GM20431 (cell line): ENCODE results near the gene HPCA.
"Not testable (repeated sequence)": the region's sequence is repeated elsewhere in the genome, so short reads cannot be mapped to it uniquely, and the experiment has no call there.

Experiments
- in situ Hi-C: fragments of 300-500 bp; cut with MseI, MboI; formaldehyde crosslinking; loops from one replicate; pipeline ENCODE4 v1.15.0; 2020; ENCODE audit warnings: low sequenced_read_pairs; ENCODE audit not compliant: unreplicated experiment

The HPCA gene

DNA sequence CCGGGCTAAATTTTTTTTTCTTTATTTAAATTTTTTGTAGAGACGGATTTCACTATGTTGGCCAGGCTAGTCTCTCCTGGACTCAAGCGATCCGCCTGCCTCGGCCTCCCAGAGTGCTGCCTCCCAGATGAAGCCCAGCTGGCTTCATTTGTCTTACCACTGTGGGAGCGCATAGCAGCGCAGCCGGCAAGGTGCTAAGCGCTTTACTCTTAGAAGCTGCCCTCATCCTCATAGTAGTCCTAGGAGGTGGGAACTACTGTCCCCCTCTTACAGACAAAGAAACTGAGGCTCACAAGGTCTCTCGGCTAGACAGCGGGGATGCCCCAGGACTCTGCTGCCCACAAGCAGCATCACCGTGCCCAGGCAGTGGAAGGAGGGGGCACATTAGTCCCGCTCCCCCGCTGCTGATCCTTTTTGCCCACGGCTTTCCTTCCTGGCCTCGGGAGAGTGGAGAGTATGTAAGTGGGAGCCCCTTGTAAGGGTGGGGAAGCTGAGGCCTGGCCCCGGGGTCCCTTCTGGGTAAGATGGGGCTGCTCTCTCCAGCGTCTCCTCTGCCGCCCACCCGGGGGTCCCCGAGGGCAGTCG, 14.2 kb downstream of the HPCA start:
- in situ Hi-C loops = no loop called here

DNA sequence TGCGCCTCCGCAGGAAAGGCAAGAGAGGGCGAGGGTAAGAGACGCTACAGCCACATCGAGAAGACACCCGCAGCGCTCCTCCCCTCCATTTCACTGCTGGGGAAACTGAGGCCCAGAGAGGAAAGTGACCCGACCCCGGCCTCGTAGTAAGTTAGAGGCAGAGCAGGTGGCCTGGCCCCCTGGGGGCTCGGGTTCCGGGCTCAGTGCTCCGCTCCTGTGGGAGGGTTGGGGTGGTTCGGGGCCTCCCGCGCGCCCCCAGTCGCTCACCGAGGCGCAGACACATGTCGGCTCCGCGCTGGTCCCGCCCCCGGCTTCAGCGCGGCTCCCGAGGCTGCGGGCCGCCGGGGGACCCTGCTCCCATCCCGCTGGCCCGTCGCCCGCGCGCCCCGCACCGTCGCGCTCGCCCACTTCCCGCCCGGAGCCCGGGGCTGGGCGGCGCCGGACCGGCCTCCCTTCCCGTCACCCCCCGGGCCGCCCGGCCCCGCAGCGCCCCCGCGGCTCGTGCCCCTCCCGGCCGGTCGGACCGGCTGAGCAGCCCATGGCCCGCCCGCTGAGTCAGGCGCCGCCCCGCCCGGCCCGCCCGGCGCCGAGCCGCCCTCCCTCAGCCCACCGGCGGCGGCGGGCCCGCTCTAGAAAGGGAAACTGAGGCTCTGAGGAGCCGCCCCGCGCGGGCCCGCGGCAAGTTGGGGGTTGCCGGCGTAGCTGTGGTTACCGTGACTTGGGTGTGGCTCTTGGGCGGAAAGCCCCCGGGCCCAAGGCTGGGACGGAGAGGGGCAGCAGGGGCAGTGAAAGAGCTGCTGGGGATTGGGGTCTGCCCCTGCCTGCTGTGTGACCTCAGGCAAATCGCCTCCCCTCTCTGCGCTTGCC, 14.9 kb downstream of the HPCA start, which contains the start of gene TMEM54:
Gene TMEM54, minus strand, starts transcription at position 434 of the 867 bp plus-strand sequence. Its CDS starts 151 bp downstream, at position 283.
- in situ Hi-C loops = no loop called here

- in situ Hi-C loops = no loop called here
Observed at GRCh38 chr1:32901823-32902534, 15.7 kb downstream of the HPCA start.

- in situ Hi-C loops = no loop called here
Observed at GRCh38 chr1:32902535-32902920, 16.2 kb downstream of the HPCA start.

- in situ Hi-C loops = no loop called here
Observed at GRCh38 chr1:32903991-32904785, 17.9 kb downstream of the HPCA start.

- in situ Hi-C loops = no loop called here
Observed at GRCh38 chr1:32904797-32905196, 18.5 kb downstream of the HPCA start.

DNA sequence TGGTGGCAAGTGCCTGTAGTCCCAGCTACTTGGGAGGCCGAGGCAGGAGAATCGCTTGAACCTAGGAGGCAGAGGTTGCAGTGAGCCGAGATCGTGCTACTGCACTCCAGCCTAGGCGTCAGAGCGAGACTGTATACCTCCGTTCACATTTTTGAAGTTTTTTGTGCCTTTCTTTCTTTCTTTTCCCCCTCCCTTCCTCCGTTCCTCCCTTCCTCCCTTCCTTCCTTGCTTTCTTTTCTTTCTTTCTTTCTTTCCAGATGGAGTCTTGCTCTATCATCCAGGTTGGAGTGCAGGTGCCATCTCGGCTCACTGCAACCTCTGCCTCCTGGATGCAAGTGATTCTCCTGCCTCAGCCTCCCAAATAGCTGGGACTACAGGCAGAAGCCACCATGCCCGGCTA, 19.3 kb downstream of the HPCA start:
- in situ Hi-C loops = not testable (repeated sequence)

- in situ Hi-C loops = no loop called here
Observed at GRCh38 chr1:32906654-32907053, 20.4 kb downstream of the HPCA start.

DNA sequence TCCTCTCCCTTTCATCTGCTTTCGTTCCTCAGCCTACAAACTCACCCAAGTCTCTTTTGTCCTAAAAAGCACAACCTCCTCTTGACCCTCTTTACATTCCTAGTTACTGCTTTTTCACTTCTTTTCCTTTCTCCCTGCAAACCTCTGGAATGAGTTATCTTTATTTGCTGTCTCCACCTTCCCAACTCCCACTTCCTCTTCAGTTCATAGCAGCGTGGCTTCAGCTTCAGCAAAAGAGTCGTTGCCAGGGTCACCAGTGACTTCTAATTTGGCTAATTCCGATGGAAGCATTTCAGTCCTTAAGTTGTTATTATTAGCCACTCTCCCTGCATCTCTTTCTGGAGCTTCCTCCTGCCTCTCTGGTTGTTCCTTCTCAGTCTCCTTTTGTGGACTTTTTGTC, 21.1 kb downstream of the HPCA start:
- in situ Hi-C loops = no loop called here

DNA sequence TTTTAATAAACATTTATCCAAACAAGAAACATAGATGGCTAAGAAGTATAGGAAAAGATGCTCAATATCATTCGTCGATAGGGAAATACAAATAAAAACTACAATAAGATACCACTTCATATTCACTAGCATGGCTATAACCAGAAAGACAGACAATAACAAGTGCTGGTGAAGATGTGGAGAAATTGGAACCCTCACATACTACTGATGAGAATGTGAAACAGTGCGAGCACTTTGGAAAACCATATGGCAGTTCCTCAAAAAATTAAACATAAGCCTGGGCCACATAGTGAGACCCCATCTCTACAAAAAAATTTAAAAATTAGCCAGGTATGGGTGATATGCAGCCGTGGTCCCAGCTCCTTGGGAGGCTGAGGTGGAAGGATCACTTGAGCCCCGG, 24.0 kb downstream of the HPCA start:
- in situ Hi-C loops = no loop called here

DNA sequence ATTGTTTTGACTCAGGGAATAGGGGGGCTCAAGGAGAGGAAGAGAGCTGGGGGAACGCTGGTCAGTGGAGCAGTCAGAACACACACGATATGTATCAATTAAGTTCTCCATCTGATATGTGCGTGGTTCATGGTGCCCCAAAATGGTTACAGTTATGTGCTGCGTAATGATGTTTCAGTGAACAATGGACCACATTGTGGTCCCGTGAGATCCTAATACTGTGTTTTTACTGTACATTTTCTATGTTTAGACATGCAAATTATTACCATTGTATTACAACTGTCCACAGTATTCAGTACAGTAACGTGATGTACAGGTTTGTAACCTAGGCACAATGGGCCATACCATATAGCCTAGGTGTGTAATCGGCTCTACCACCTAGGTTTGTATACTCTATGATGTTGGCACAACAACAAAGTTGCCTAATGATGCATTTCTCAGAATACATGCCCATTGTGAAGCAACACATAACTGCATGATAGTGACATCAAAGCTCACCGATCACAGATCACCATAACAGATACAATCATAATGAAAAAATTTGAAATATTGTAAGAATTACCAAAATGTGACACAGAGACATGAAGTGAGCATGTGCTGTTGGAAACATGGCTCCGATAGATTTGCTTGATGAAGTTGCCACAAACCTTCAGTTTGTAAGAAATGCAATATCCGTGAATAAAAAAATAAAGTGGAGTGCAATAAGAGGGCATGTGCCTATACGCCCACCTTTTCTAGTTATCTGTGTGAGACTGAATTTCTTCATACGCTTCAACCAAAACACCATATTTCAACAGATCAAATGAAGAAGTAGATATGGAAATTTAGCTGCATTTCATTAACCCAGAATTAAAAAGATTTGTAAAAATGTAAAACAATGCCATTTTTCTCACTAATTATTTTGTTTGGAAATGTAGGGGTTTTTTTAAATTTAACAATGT, 29.7 kb downstream of the HPCA start:
- in situ Hi-C loops = no loop called here

DNA sequence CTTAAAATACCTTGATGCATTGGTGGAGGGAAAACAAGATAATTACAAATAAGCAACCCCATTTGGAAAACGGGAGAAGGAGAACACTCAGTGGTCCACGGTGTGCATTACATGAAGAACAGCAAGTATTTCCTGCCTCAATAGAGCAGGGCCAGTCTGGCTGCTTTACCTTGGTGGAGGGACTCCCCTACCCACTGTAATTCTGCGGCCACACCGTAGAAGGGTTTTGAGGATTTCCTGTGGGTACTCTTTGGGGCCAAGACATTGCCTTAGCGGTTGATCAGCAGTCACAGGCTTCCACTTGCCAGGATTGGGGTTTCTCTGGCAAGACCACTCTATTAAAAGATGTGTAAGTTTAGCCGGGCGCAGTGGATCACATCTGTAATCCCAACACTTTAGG, 31.2 kb downstream of the HPCA start:
- in situ Hi-C loops = no loop called here

GRCh38 chr1:32918179-32918578, 31.9 kb downstream of the HPCA start:
- in situ Hi-C loops = no loop called here

DNA sequence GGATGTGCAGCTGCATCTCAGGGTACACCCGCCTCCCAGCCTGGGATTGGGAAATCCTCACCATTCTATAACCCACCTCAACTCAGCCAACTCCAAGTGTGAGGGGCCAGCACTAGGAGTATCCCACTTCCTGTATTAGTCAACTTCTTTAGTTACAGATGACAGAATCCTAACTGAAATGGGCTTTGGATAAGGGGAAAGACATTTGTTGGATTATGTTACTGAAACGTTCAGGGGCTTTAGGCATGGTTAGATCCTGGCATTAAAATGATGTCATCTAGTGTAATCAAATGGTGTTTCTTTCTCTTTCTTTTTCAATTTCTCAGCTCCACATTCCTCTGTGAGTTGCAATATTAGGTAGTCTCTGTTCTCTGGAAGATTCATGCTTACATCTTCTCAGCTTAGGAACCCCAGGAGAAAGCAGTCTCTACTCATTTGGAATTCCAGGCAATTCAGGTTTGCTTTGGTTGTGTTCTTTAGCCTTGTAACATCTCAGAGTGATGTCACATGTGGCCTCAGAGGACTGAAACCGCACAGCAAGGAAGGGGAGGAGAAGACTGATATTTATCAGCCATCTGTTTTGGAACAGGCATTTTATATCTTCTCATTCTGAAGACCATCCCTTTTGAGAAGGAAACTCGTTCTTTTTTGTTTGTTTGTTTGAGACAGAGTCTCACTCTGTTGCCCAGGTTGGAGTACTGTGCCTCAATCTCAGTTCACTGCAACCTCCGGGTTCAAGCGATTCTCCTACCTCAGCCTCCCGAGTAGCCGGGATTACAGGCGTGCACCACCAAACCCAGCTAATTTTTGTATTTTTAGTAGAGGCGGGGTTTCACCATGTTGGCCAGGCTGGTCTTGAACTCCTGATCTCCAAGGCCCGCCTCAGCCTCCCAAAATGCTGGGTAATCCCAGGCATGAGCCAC, 33.8 kb downstream of the HPCA start:
- in situ Hi-C loops = no loop called here

GRCh38 chr1:32920833-32921232, 34.5 kb downstream of the HPCA start:
- in situ Hi-C loops = no loop called here

DNA sequence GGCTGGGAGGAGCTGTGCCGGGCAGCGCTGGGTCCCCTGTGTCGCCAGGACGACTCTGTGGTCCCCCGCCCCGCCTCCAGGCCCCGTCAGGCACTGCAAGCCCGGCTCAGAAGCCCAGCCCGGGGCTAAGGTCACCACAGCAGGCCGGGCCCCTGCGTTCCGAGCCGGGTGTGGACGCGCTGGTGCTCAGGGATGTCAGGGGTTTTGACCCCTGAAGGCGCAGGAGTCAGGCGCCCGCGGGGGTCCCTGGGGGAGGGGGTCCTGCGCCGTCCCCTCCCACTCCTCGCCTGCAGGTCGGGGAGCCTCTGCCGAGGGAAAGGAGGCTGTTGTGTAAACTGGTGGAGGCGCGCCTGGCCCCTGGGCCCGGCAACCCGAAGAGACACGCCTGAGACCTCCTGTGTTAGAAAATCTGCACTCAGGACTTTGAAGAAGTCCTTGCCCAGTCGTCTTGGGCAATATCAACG, 38.6 kb downstream of the HPCA start:
- in situ Hi-C loops = no loop called here

DNA sequence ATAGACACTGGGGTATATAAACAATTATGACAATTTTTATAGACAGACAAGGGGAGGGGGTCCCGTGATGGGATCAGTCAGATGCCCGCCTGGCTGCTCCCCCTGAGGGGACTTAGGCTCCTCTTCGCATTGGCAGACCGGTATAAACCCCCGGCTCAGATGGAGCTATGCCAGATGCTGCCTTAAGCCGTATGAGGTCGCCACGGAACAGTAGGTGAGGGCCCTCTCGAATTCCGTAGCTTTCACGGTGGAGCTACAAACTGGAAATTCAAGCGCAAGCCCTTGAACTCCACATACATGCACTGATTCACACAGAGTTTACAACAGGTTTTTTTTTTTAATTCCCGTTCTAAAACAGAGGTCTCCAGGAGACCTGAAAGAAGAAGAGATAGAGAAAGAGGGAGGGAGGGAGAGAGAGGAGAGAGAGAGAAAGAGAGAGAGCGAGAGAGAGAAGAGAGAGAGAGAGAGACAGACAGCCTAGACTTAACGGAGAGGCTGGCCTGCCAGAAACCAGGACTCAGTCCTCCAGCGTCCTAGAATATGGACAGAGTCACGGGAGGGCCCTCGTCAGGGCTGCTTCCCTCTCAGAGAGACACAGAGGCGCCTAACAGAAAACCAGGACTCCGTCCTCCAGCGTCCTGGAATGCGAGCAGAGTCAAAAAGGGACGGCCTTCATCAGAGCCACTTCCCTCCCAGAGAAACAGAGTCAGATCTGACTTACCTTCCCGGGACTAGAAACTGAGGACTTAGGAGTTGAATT, 39.3 kb downstream of the HPCA start:
- in situ Hi-C loops = no loop called here
